ENCODE measurements around the gene BLOC1S6. TPM values are rescaled to one million over a fixed set of nuclear protein-coding genes. Genes with fewer than 3 reads are reported as not detected.

Gene BLOC1S6
- total and polyA plus RNA-seq, 5 donors from 2014 or later: 37.9 to 66.3 (median 46.7) TPM

- no peaks in the 10 kb centered on the region for H3K9me3 ChIP-seq (ENCODE audit: control insufficient read depth in 2 of 2, low read length in 2 of 2)
- H3K27ac ChIP-seq (ENCODE audit: insufficient read depth, low read length, poor library complexity, severe bottlenecking): no peak overlapping the region
- Mint-ChIP-seq H3K27me3 (no peaks in the 10 kb centered on the region), H3K36me3 (peaks cover 26% of the 10 kb centered on the region), H3K4me3 (no peak overlapping the region), H3K27ac (peak overlapping the region in 1 of 3 donors; percentile 60), H3K4me1 (peaks cover 15 to 62% (median 46%) of the 10 kb centered on the region in 4 donors), H3K9me3 (no peaks in the 10 kb centered on the region)
- DNase-seq (no peak), ATAC-seq (ENCODE audit: low read depth in 2 of 2) (no peak)
- no peaks in the 10 kb centered on the region for H3K4me1 ChIP-seq (ENCODE audit: control insufficient read depth, insufficient read depth, low read length, poor library complexity, severe bottlenecking)
- no peaks in the 10 kb centered on the region for H3K27me3 ChIP-seq (ENCODE audit: control insufficient read depth, insufficient read depth, low read length)
- peaks cover 9% of the 10 kb centered on the region for H3K36me3 ChIP-seq (ENCODE audit: control insufficient read depth, insufficient read depth, low read length)
- H3K4me3 ChIP-seq (ENCODE audit: low read depth, low read length): no peak overlapping the region
Measured at GRCh38 chr15:45654749-45655148, 67.6 kb downstream of the BLOC1S6 start.

GRCh38 chr15:45657254-45657653 is 70.1 kb downstream of the BLOC1S6 start:
- Mint-ChIP-seq H3K27ac (peak overlapping the region in 2 of 3 donors; percentile 81 to 92), H3K9me3 (no peaks in the 10 kb centered on the region), H3K36me3 (peaks cover 34% of the 10 kb centered on the region), H3K4me1 (peaks cover 15 to 62% (median 46%) of the 10 kb centered on the region in 4 donors), H3K4me3 (no peak overlapping the region), H3K27me3 (no peaks in the 10 kb centered on the region)
- DNase-seq: no peak
- peaks cover 25% of the 10 kb centered on the region for H3K36me3 ChIP-seq (ENCODE audit: control insufficient read depth, insufficient read depth, low read length)
- ATAC-seq (ENCODE audit: low read depth in 2 of 2): no peak
- H3K4me3 ChIP-seq (ENCODE audit: low read depth, low read length): no peak overlapping the region
- no peaks in the 10 kb centered on the region for H3K27me3 ChIP-seq (ENCODE audit: control insufficient read depth, insufficient read depth, low read length)
- no peaks in the 10 kb centered on the region for H3K9me3 ChIP-seq (ENCODE audit: control insufficient read depth in 2 of 2, low read length in 2 of 2)
- no peak overlapping the region for H3K27ac ChIP-seq (ENCODE audit: insufficient read depth, low read length, poor library complexity, severe bottlenecking)
- no peaks in the 10 kb centered on the region for H3K4me1 ChIP-seq (ENCODE audit: control insufficient read depth, insufficient read depth, low read length, poor library complexity, severe bottlenecking)

GRCh38 chr15:45657764-45658545 is 70.8 kb downstream of the BLOC1S6 start:
- H3K4me1 Mint-ChIP-seq: peaks cover 15 to 59% (median 43%) of the 10 kb centered on the region in 4 donors

More at GRCh38 chr15:45657764-45658545, 70.8 kb downstream of the BLOC1S6 start:
- peaks cover 32% of the 10 kb centered on the region for H3K36me3 ChIP-seq (ENCODE audit: control insufficient read depth, insufficient read depth, low read length)
- H3K27me3 ChIP-seq (ENCODE audit: control insufficient read depth, insufficient read depth, low read length): no peaks in the 10 kb centered on the region
- H3K4me3 Mint-ChIP-seq: no peak overlapping the region
- no peaks in the 10 kb centered on the region for H3K9me3 ChIP-seq (ENCODE audit: control insufficient read depth in 2 of 2, low read length in 2 of 2)
- ATAC-seq (ENCODE audit: low read depth in 2 of 2): no peak
- H3K27ac ChIP-seq (ENCODE audit: insufficient read depth, low read length, poor library complexity, severe bottlenecking): no peak overlapping the region
- no peaks in the 10 kb centered on the region for H3K4me1 ChIP-seq (ENCODE audit: control insufficient read depth, insufficient read depth, low read length, poor library complexity, severe bottlenecking)
- H3K27ac Mint-ChIP-seq: peak overlapping the region; percentile 26 to 81 (median 72)
- no peaks in the 10 kb centered on the region for H3K27me3 Mint-ChIP-seq
- no peaks in the 10 kb centered on the region for H3K9me3 Mint-ChIP-seq
- H3K36me3 Mint-ChIP-seq: peaks cover 35% of the 10 kb centered on the region
- no peak overlapping the region for H3K4me3 ChIP-seq (ENCODE audit: low read depth, low read length)
- no peak for DNase-seq

Other genes starting within 250 kb of the BLOC1S6 start
- gene GATM, start 208.8 kb upstream of the BLOC1S6 start, total RNA-seq: 1.0 TPM
- gene GATM, start 208.8 kb upstream of the BLOC1S6 start, polyA plus RNA-seq: 1 to 10 TPM in 1 of 4 donors, under 1 TPM in 3; 0.16 to 1.0 (median 0.73) TPM
- 0.94 TPM for gene SLC30A4, start 64.6 kb upstream of the BLOC1S6 start, total RNA-seq
- under 1 TPM; 0.19 to 0.52 (median 0.36) TPM for gene SLC30A4, start 64.6 kb upstream of the BLOC1S6 start, polyA plus RNA-seq
- gene SQOR, start 47.6 kb downstream of the BLOC1S6 start, total RNA-seq: 47.3 TPM
- gene SQOR, start 47.6 kb downstream of the BLOC1S6 start, polyA plus RNA-seq: 100 to 1,000 TPM in 3 of 4 donors, 10 to 100 TPM in 1; 98.4 to 160 (median 127) TPM